ENCODE results near the gene ERG. TPM values are rescaled to one million over a fixed set of nuclear protein-coding genes. Genes with fewer than 3 reads are reported as not detected.

The ERG gene
- total RNA-seq, 1 experiment from 2014 or later, result not detected

GRCh38 chr21:38474124-38474523 lies 24.2 kb downstream of the ERG start:
- no peaks in the 10 kb centered on the region for H3K4me1 Mint-ChIP-seq (ENCODE audit: low read depth, unreplicated experiment)
- peaks cover 16% of the 10 kb centered on the region for H3K27me3 Mint-ChIP-seq (ENCODE audit: insufficient read depth, unreplicated experiment)
- no peaks in the 10 kb centered on the region for H3K9me3 Mint-ChIP-seq (ENCODE audit: unreplicated experiment)
- no peak for DNase-seq
- no peak overlapping the region for H3K27ac Mint-ChIP-seq (ENCODE audit: unreplicated experiment)
- ChIA-PET POLR2A (no interaction called here), CTCF (no interaction called here)
- TF ChIP-seq CTCF (IDR thresholded peaks at IDR 0.05; ENCODE audit: insufficient read depth in 1 of 2, low read depth in 1 of 2, low read length in 1 of 2, severe bottlenecking in 1 of 2, unreplicated experiment in 1 of 2), result no peak
- no peak overlapping the region for H3K4me3 Mint-ChIP-seq (ENCODE audit: unreplicated experiment)
- no peaks in the 10 kb centered on the region for H3K36me3 Mint-ChIP-seq (ENCODE audit: insufficient read depth, unreplicated experiment)
- no peaks in the 10 kb centered on the region for H3K4me1 ChIP-seq
- intact Hi-C loops (cut with micrococcal nuclease; ENCODE audit: unreplicated experiment), result no loop called here
- H3K27me3 ChIP-seq (replicated peaks; ENCODE audit: control insufficient read depth, insufficient read depth, low read length), result no peaks in the 10 kb centered on the region
- no peaks in the 10 kb centered on the region for H3K9me3 ChIP-seq
- H3K36me3 ChIP-seq (ENCODE audit: control insufficient read depth, insufficient read depth, low read length), result no peaks in the 10 kb centered on the region
- H3K4me3 ChIP-seq (ENCODE audit: low read depth, low read length), result no peak overlapping the region
- BruUV-seq (replicated peaks), result no TSS peak

GRCh38 chr21:38472412-38473108 lies 25.7 kb downstream of the ERG start:
- Histone ChIP-seq H3K36me3 (ENCODE audit: control insufficient read depth, insufficient read depth, low read length) (no peaks in the 10 kb centered on the region), H3K9me3 (0 out of 2 replicates have a peak, but pooled peaks cover 2% of the 10 kb centered on the region), H3K27me3 (replicated peaks; ENCODE audit: control insufficient read depth, insufficient read depth, low read length) (no peaks in the 10 kb centered on the region), H3K4me1 (no peaks in the 10 kb centered on the region), H3K4me3 (ENCODE audit: low read depth, low read length) (no peak overlapping the region)
- no peaks in the 10 kb centered on the region for H3K4me1 Mint-ChIP-seq (ENCODE audit: low read depth, unreplicated experiment)
- CTCF ChIA-PET, result no interaction called here
- no peak for TF ChIP-seq CTCF (IDR thresholded peaks at IDR 0.05; ENCODE audit: insufficient read depth in 1 of 2, low read depth in 1 of 2, low read length in 1 of 2, severe bottlenecking in 1 of 2, unreplicated experiment in 1 of 2)
- H3K36me3 Mint-ChIP-seq (ENCODE audit: insufficient read depth, unreplicated experiment), result no peaks in the 10 kb centered on the region
- H3K9me3 Mint-ChIP-seq (ENCODE audit: unreplicated experiment), result no peaks in the 10 kb centered on the region
- no TSS peak for BruUV-seq (replicated peaks)
- intact Hi-C loops (cut with micrococcal nuclease; ENCODE audit: unreplicated experiment), result no loop called here
- POLR2A ChIA-PET, result interaction anchor here (0.5 kb wide), 1 partner anchor 74 kb away, joined by 3 read pairs; no protein-coding TSS in a partner anchor
- H3K4me3 Mint-ChIP-seq (ENCODE audit: unreplicated experiment), result no peak overlapping the region
- DNase-seq, result no peak
- H3K27ac Mint-ChIP-seq (ENCODE audit: unreplicated experiment), result no peak overlapping the region
- peaks cover 13% of the 10 kb centered on the region for H3K27me3 Mint-ChIP-seq (ENCODE audit: insufficient read depth, unreplicated experiment)

- intact Hi-C loops (cut with micrococcal nuclease; ENCODE audit: unreplicated experiment), result no loop called here
- H3K27me3 Mint-ChIP-seq (ENCODE audit: insufficient read depth, unreplicated experiment), result peaks cover 9% of the 10 kb centered on the region
- no peak for TF ChIP-seq CTCF (IDR thresholded peaks at IDR 0.05; ENCODE audit: insufficient read depth in 1 of 2, low read depth in 1 of 2, low read length in 1 of 2, severe bottlenecking in 1 of 2, unreplicated experiment in 1 of 2)
- H3K4me1 ChIP-seq, result no peaks in the 10 kb centered on the region
- no peak overlapping the region for H3K4me3 Mint-ChIP-seq (ENCODE audit: unreplicated experiment)
- ChIA-PET CTCF (no interaction called here), POLR2A (no interaction called here)
- H3K4me3 ChIP-seq (ENCODE audit: low read depth, low read length), result no peak overlapping the region
- no TSS peak for BruUV-seq (replicated peaks)
- no peaks in the 10 kb centered on the region for H3K27me3 ChIP-seq (replicated peaks; ENCODE audit: control insufficient read depth, insufficient read depth, low read length)
- H3K4me1 Mint-ChIP-seq (ENCODE audit: low read depth, unreplicated experiment), result no peaks in the 10 kb centered on the region
- H3K27ac Mint-ChIP-seq (ENCODE audit: unreplicated experiment), result no peak overlapping the region
- H3K36me3 Mint-ChIP-seq (ENCODE audit: insufficient read depth, unreplicated experiment), result no peaks in the 10 kb centered on the region
- H3K9me3 ChIP-seq, result 0 out of 2 replicates have a peak, but pooled peaks cover 3% of the 10 kb centered on the region
- H3K36me3 ChIP-seq (ENCODE audit: control insufficient read depth, insufficient read depth, low read length), result no peaks in the 10 kb centered on the region
- no peak for DNase-seq
- H3K9me3 Mint-ChIP-seq (ENCODE audit: unreplicated experiment), result no peaks in the 10 kb centered on the region
These were observed 26.5 kb downstream of the ERG start for GRCh38 chr21:38471766-38472165.
